ENCODE measurements around the gene KTI12.
"Not testable (repeated sequence)": the region's sequence is repeated elsewhere in the genome, so short reads cannot be mapped to it uniquely, and the experiment has no call there.

Gene KTI12

GRCh38 chr1:52033190-52034049, at the start of gene KTI12:
Gene KTI12 (minus strand): TSS chr1:52033810. CDS start chr1:52033761, 49 bp downstream.
- peak; percentile 74 to 85 for DNase-seq

DNA sequence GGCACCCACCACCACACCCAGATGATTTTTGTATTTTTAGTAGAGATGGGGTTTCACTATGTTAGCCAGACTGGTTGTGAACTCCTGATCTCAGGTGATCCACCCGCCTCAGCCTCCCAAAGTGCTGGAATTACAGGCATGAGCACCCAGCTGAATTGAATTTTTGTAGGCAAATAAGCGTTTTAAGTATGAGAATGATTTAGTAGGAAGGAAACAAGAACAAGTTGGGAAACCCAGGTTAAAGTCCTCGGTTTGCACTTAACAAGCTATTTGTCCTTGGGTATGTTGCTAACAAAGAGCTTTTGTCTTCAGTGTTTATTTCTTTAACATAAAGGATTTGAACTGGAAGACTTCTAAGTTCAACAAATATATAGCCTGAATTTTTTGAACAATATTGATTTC, 46.4 kb upstream of the KTI12 start:
- DNase-seq = no peak

DNA sequence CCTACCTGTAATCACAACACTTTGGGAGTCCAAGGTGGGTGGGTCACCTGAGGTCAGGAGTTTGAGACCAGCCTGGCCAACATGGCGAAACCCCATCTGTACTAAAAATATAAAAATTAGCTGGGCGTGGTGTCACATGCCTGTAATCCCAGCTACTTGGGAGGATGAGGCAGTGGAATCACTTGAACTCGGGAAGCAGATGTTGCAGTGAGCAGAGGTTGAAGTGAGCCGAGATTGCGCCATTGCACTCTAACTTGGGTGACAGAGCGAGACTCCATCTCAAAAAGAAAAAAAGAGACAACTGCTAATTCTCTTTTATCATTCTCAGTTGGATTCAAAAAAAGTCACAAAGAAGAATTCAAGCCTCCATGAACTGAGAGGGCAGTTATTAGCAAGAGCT, 43.7 kb upstream of the KTI12 start:
- not testable (repeated sequence) for DNase-seq

DNA sequence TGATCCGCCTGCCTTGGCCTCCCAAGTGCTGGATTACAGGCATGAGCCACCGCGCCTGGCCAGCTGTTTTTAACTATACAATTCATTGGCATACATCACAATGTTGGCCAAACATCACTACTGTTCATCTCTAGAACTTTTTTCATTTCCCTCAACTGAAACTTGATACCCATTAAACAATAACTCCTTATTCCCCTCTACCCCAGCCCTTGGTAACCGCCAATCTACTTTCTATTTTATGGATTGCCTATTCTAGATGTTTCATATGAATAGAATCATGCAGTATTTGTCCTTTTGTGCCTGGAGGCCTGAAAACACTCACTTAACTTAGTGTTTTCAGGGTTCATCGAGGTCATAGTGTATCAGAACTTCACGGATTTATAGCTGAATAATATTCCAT, 38.7 kb upstream of the KTI12 start:
- DNase-seq = no peak

- DNase-seq = no peak
Observed at GRCh38 chr1:52070704-52071103, 37.1 kb upstream of the KTI12 start.

- no peak for DNase-seq
Observed at GRCh38 chr1:52063192-52063591, 29.6 kb upstream of the KTI12 start.

DNA sequence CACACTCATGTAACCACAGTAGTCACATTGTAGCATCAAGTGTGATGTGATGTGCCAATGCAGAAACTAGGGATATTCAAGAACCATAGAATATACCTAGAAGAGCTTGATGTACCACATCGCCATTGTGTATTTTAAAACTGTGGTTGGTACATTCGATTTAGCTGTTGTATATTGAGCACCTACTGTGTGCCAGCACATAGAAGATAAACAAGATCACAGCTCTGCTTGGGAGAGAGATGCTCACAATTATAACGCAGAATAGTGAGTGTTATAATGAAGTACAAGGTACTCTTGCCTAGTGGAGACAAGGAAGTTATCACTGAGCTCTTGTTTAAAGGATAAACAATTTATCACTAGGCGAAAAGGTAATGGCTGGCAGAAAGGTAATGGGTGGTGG, 27.2 kb upstream of the KTI12 start:
- DNase-seq = no peak

DNA sequence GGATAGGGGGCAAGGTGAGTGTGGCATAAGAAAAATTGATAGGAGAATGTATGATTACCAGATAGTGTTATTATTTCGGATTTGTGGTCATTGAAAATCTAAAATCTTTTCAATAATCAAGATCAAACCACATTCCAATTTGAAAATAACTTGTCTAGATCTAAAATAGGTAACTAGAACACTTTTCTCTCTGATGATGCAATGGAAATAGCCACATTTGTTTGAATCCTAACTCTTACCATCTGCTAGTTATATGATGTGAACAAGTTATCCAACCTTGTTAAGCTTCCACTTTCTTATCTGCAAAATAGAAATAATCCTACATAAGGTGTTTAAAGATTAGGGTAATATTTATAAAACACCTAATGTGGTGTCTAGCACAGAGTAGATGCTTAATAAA, 26.3 kb upstream of the KTI12 start:
- DNase-seq = no peak

DNA sequence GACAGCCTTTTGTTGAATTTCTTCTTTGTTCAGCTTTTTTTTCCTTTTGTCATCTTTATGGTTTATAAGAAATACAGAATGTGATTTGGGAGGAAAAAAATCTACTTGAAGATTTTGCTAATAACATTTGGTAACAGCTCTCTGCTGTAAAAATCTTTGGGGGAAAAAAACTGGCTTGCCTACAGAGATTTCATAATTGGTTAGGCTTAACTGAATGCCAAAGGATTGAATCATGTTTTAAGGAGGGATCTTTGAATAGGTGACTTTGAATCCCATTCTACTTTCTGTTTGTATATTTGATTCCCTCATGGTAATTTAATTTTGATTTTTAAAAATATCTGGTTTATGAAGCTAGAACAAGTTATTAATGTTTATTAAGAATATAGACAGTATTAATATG, 25.7 kb upstream of the KTI12 start:
- no peak for DNase-seq

- DNase-seq = no peak
Observed at GRCh38 chr1:52057876-52058415, 24.3 kb upstream of the KTI12 start.

DNA sequence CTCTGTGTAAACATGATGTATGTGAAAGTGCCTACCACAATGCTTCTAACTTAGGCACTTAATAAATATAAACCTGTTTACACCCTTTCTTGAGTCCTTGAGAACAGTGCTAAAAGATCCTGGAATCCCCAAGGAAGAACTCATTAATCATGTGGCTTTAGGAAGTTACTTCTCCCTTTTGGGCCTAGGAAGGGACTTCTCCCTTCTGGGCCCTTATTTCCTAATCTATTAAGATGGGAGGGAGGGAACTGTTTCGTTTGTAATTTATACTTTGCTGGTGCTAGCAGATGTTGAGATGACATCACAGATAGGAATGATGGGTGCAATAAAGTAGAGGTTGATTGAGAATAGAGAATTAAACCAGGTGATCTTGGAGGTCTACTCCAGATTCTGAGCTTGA, 23.6 kb upstream of the KTI12 start:
- no peak for DNase-seq

GRCh38 chr1:52056937-52057231, 23.3 kb upstream of the KTI12 start:
- no peak for DNase-seq

GRCh38 chr1:52056163-52056936, 22.7 kb upstream of the KTI12 start, which contains the start of gene BTF3L4:
Gene BTF3L4 (plus strand): TSS chr1:52056295. CDS start chr1:52059848, 3,553 bp downstream.
- DNase-seq = peak; percentile 88 to 92

DNA sequence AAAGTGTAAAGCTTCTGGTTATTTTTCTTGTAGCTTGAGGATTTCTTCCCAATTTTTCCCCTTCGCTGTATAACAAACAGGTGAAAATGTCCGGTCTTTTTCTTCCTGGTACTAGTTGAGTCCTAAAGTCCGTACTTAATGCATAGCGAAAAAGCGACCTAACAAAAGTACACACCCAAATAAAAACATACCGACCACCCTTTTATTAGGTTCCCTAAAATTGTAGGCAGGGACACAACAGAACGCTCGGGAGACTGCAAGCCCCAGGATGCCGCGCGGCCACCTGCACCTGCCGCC, 22.2 kb upstream of the KTI12 start:
- no peak for DNase-seq

- DNase-seq = peak; percentile 54 to 58
Observed at GRCh38 chr1:52055066-52055865, 21.7 kb upstream of the KTI12 start, which contains the start of gene TXNDC12. Gene TXNDC12 (minus strand): TSS chr1:52055191. CDS start chr1:52055096, 95 bp downstream.

- no peak for DNase-seq
Observed at GRCh38 chr1:52054496-52055065, 21.0 kb upstream of the KTI12 start.

DNA sequence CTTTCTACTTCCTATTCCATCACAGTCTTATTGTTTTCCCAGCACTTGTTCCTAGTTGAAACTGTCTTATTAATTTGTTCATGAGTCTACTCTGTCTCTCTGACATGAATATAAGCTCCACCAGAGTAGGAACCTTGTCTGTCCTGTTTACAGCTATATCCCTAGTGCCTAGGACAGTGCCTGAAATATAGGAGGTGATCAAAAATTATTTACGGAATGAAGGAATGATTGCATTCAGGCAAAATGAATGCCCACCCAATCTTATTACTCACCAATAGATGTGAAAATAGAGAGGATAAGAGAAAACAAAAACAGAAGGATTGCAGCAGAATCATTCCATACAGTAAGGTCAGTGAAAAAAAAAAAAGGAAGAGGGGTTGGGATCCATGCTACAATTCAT, 20.3 kb upstream of the KTI12 start:
- no peak for DNase-seq

GRCh38 chr1:52049337-52049736, 15.7 kb upstream of the KTI12 start:
- DNase-seq = not testable (repeated sequence)

- not testable (repeated sequence) for DNase-seq
Observed at GRCh38 chr1:52045666-52046195, 12.1 kb upstream of the KTI12 start.

DNA sequence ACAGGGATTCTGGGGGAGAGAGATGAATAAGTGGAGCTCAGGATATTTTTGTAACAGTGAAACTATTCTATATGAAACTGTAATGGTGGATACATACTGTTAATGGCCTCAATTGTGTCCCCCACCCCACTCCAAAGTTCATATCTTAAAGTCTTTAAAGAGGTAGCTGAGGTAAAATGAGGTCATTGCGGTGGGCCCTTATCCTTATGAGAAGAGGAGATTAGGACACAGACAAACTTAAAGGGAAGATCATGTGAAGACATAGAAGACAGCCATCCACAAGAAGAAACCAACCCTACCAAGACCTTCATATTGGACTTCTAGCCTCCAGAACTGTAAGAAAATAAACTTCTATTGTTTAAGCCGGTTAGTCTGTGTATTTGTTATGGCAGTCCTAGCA, 11.6 kb upstream of the KTI12 start:
- no peak for DNase-seq

DNA sequence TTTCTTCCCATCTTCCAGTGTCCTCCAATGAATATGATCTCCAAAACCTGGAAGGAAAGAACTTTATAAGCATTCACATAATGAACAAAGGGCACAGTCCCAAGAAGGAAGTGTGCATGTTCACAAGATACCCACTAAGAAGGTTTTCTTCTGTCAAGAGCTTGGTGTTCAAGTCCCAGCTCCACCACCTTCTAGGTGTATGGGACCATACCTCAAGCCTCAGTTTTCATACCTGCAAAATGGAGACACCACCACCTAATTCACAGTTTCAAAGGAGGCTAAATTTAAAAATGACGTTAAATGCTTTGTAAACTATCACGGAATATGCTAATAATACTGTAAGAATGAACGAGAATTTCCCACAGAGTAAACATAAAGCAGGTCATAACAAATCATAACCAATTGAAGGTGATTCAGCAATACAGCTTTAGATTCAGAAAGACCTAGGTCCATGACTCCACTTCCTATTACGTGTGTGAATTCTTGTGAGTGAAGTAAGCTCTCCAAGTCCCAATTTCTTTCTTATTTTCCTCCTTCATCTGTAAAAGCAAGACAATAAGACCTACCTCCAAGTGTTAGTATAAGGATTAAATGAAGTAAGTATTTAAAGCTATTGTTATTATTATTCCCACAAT, 8.1 kb upstream of the KTI12 start:
- DNase-seq = no peak

DNA sequence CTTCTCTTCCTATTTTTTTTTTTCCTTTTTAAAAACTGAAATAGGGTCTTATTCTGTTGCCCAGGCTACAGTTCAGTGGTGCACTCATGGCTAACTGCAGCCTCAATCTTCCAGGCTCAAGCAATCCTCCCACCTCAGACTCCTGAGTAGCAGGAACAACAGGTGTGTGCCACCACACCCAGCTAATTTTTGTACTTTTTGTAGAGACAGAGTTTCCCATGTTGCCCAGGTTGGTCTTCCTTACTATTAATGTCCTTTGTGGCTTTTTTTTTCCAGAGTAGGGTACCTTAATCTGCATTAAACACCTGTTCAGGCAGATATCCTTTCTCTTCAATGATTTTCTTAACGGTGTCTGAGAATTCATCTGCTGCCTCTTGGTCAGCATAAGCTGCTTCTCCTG, 4.3 kb upstream of the KTI12 start:
- no peak for DNase-seq
